Brain pericyte (primary cell): Measurements from ENCODE around the gene NCBP3.

ENCODE experiments used
- DNase-seq: peaks from one replicate; pipeline ENCODE4 v3.0.0-alpha.2; 2012; ENCODE audit warnings: low read depth, low spot score

The NCBP3 gene, protein sequence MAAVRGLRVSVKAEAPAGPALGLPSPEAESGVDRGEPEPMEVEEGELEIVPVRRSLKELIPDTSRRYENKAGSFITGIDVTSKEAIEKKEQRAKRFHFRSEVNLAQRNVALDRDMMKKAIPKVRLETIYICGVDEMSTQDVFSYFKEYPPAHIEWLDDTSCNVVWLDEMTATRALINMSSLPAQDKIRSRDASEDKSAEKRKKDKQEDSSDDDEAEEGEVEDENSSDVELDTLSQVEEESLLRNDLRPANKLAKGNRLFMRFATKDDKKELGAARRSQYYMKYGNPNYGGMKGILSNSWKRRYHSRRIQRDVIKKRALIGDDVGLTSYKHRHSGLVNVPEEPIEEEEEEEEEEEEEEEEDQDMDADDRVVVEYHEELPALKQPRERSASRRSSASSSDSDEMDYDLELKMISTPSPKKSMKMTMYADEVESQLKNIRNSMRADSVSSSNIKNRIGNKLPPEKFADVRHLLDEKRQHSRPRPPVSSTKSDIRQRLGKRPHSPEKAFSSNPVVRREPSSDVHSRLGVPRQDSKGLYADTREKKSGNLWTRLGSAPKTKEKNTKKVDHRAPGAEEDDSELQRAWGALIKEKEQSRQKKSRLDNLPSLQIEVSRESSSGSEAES

GRCh38 chr17:3845621-3846436 lies at the start of gene NCBP3:
TSS of gene NCBP3 (minus strand) at chr17:3846246. CDS start at chr17:3846223, 23 bp downstream.
- peak; percentile 78 for DNase-seq

- DNase-seq = no peak
These were observed 49.3 kb upstream of the NCBP3 start for GRCh38 chr17:3895354-3895753.

DNA sequence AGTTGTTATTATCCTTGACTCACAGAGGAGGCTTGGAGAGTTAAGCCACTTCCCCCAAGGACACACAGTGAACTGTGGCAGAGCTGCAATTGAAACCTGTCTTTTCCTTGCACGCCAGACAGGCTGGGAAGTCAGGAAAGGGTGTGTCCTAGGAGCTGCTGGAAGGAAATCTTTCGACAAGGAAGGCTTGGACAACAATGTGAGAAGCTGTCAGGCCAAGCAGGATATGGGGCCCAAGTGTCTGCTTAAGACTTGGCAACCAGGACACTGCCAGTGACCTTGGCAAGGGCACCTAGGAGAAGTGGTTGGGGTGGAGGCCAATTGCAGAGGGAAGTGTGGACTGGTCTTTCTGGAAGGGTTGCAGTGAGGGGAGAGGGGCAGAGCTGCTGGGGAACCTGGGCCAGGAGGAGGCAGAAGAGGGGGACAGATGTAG lies 48.9 kb upstream of the NCBP3 start:
- no peak for DNase-seq

GRCh38 chr17:3894188-3894587 lies 48.1 kb upstream of the NCBP3 start:
- no peak for DNase-seq

GRCh38 chr17:3893720-3894116 lies 47.7 kb upstream of the NCBP3 start:
- no peak for DNase-seq

- DNase-seq = no peak
These were observed 47.1 kb upstream of the NCBP3 start, which contains the start of gene CAMKK1 for GRCh38 chr17:3893003-3893719. TSS of gene CAMKK1 (minus strand) at chr17:3893053. CDS start at chr17:3885687, 7,366 bp downstream.

GRCh38 chr17:3892095-3892998 lies 46.3 kb upstream of the NCBP3 start:
- no peak for DNase-seq

DNA sequence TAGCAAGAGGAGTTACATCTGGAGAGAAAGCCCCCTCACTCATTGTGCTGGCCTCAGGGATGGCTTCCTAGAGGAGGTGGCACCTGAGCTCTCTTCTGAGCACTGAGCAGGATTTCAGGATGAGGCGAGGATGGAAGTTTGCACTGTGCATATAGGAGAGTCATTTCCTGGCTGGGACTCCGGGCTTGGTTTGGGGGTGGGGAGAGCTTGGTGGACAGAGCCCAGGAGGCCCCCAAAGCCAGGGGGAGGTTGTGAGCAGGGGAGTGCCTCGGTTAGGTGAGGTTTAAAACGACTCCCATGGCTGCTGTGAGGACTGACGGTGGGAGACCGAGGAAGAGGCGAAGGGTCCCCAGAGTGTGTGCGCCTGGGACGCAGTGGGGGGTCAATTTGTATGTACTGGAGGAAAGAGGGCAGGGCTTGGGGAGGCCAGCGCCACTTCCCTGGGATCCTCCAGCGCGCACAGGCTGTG lies 45.6 kb upstream of the NCBP3 start:
- DNase-seq = no peak

GRCh38 chr17:3890878-3891219 lies 44.8 kb upstream of the NCBP3 start:
- no peak for DNase-seq

DNA sequence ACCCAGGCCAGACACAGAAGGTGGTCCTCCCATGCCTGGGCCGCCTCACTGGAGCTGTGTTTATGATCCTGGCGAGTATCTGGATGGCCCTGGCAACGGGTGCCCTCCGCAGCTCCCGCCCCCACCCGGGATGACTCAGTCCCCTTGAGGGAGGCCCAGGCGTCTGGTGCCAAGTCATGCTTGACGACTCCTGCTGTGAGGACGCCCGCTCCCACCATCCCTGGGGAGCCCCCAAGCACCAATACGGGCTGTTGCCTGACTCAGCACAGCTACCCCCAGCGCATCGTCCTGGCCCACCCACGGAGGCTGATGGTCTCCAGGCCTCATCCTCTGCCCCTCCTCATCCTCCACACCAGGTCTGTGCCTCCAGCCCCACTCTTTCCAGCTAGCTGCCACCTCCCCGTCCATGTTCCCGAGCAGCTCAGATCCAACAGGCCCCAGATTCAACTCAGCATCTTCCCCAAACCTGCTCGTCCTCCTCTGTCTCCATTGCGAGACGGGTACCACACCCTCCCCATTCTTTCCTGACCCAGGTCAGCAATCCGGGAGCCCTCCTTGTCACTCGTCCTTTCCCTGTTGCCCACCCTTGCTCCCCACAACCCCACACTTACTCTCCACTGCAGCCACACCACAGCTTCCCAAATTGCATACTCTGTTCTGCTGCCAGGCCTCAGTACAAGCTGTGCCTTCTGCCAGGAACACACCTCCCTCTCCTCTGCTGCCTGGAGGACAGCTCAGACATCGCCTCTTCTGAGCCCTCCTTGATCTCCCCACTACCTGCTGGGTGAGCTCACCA lies 44.2 kb upstream of the NCBP3 start:
- peak; percentile 75 for DNase-seq

DNA sequence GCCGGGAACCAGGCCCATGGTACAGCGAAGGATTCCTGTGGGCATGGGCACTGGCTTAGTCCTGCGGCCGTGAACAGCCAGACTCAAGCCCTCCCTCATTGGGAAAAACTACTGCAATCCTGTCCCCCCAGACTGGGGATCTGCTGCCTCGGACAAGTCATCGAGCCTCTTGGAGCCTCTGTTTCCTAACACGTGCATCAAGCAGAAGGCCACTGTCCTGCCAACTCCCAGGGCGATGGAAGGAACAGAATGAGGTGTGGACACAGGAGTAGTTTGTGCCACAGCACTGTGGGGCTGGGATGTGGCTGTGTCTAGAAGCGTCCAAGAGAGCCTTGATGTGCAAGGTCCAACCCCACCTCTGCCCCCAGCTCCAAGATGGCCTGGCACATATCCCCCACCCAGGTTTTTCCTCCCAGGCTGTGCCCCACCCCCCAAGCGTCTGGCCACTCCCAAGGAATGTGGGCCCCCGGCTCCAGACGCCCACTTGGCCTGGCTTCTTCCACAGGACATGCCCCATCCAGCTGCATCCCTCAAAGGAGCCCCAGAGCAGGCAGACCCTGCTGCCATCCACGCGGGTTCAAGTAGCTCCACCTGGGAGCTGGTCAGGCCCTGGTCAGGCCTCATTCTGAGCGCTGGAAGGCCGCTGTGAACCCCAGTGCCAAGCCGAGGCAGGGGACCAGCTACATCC lies 43.4 kb upstream of the NCBP3 start:
- DNase-seq = no peak

DNA sequence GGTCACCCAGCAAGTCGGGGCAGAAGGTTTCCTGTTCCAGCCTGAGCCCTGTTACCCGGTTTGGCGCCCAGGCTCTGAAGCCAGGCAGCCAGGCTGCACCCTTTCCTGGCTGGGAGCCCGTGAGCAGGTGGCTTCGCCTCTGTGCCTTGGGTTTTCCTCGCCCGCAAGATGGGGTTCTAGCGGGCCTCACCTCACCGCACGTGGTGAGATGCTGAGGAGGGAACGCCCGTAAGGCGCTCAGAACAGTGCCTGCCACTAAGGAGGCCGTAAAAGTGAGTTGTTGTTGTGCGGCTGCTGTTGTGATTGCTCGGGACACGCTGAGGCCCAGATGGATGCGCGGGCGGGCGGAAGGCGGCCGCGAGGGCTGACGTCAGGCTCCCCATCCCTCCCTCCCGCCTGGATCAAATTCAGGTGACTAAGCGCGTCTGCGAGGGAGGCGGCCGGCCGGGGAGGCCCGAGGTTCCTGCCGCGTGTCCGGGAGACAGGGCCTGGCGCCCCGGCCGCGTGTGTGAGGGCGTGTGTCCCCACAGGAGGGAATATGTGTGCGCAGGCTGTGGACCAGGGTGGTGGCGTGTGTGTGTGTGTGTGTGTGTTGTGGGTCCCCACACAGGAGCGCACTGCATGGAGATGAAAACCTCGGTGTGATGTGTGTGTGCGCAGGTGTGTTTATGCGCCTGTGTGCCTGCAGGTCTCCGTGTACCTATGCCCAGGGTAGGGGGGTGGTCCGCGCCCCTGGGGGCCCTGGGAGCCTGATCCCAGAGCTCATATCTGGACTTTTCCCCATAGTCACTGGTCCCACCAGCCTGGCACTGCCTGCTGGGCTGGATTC lies 42.5 kb upstream of the NCBP3 start:
- DNase-seq = no peak

DNA sequence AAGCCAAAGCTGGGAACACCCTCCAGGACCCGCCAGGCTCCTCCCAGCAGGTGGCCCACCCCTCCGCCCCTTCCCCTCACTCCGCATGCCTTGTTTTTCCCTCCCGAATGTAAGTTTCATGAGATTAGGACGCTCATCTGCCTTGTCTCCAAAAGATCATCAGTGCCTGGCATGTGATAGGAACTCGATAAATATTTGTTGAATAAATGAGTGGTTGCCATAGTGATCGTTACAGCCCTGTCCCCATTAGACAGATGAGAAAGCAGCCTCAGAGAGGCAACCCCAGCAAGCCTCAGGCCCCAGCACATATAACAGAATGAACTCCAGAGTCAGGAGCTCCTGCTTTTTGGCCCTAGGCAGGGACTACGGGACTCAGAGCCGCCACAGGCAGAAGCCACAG lies 41.8 kb upstream of the NCBP3 start:
- no peak for DNase-seq

DNA sequence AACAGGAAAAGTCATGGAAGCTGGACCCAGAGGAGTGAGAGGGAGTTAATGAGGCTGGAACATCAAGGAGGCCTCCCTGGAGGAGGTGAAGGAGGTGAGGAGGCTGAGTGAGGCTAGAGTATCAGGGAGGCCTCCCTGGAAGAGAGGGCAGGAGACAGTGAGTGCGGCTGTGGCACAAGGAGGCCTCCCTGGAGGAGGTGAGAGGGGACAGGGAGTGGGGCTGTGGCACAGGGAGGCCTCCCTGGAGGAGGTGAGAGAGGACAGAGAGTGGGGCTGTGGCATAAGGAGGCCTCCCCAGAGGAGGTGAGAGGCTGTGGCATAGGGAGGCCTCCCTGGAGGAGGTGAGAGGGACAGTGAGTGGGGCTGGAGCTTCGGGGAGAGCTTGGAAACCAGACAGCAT lies 41.3 kb upstream of the NCBP3 start:
- no peak for DNase-seq

GRCh38 chr17:3886776-3887175 lies 40.7 kb upstream of the NCBP3 start:
- no peak for DNase-seq

GRCh38 chr17:3885970-3886369 lies 39.9 kb upstream of the NCBP3 start:
- DNase-seq = peak; percentile 64

DNA sequence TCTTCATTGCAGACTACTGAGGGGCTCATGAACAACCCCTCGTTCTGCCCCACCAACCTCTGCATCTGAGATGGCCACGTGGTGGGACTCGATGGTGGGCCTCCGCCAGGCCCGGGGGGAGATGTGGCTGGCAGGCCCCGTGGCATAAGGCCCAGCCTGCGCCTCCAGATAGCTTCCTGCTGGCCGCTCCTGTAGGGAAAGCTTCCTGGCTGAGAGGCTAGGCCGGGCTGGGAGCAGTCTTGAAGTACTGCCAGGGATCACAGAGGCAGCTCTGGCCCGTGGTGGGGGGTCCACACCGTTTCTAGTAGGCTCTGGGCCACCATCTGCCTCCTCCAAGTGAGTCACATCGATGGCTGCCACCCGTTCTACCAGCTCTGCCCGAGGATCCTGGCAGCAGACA lies 39.2 kb upstream of the NCBP3 start:
- peak; percentile 41 for DNase-seq

DNA sequence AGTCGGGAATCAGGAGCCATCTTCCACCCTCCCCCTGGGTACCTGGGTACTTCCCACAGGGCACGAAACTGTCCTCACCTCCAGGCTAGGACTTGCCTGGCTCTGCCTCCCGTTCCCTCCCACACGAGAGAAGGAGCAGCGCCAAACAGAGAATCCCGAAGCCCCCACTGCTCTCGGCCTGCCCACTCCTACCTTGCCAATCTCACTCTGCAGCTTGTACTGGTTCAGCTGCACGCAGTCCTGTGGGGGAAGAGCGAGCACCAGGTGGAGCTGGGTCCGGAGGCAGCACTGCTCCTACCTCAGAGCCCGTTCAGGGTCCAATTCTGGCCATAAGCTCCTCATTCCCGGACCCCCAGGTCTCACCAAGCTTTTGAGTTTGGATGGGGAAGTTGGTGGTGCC lies 38.1 kb upstream of the NCBP3 start:
- DNase-seq = no peak
